22Rv1 (cell line): ENCODE results near the gene C11orf58.

Experiments
- CTCF ChIP-seq: fragments of 450-650 bp; IDR thresholded peaks from 2 replicates; pipeline ENCODE4 v1.5.1; 2017; ENCODE audit warnings: mild to moderate bottlenecking
- ZFX ChIP-seq: fragments of 450-650 bp; IDR thresholded peaks from 2 replicates; pipeline ENCODE4 v1.6.1; 2017; ENCODE audit warnings: antibody characterized with exemption, borderline replicate concordance

GRCh38 chr11:16745950-16746605, 7.6 kb downstream of the C11orf58 start:
- TF ChIP-seq CTCF (no peak), ZFX (no peak)
